HG03159 (cell line): ENCODE measurements around the gene TMEM81.

Experiments
- ATAC-seq: cut with Tn5 transposase; IDR thresholded peaks from one replicate; pipeline ENCODE4 v1.9.1; 2021; ENCODE audit warnings: mild to moderate bottlenecking, moderate library complexity; ENCODE audit not compliant: unreplicated experiment

Gene TMEM81

GRCh38 chr1:205061227-205061626 is 23.0 kb downstream of the TMEM81 start:
- ATAC-seq, result no peak

- no peak for ATAC-seq
Measured at GRCh38 chr1:205060746-205061145, 23.5 kb downstream of the TMEM81 start.

- no peak for ATAC-seq
Measured at GRCh38 chr1:205059660-205060059, 24.6 kb downstream of the TMEM81 start.

GRCh38 chr1:205058853-205059252 is 25.4 kb downstream of the TMEM81 start:
- ATAC-seq, result no peak

- ATAC-seq, result no peak
Measured at GRCh38 chr1:205057808-205058575, 26.3 kb downstream of the TMEM81 start.

- no peak for ATAC-seq
Measured at GRCh38 chr1:205056956-205057568, 27.2 kb downstream of the TMEM81 start.

- ATAC-seq, result no peak
Measured at GRCh38 chr1:205056188-205056611, 28.1 kb downstream of the TMEM81 start.

- ATAC-seq, result no peak
Measured at GRCh38 chr1:205054013-205054412, 30.2 kb downstream of the TMEM81 start.

GRCh38 chr1:205053296-205053695 is 31.0 kb downstream of the TMEM81 start:
- ATAC-seq, result no peak

- no peak for ATAC-seq
Measured at GRCh38 chr1:205052690-205053089, 31.6 kb downstream of the TMEM81 start.

GRCh38 chr1:205049479-205049878 is 34.8 kb downstream of the TMEM81 start:
- no peak for ATAC-seq

- ATAC-seq, result no peak
Measured at GRCh38 chr1:205048382-205048781, 35.9 kb downstream of the TMEM81 start.

GRCh38 chr1:205047764-205048231 is 36.5 kb downstream of the TMEM81 start:
- ATAC-seq, result no peak

- no peak for ATAC-seq
Measured at GRCh38 chr1:205046870-205047269, 37.4 kb downstream of the TMEM81 start.

- no peak for ATAC-seq
Measured at GRCh38 chr1:205045146-205045545, 39.1 kb downstream of the TMEM81 start.

- no peak for ATAC-seq
Measured at GRCh38 chr1:205044741-205045140, 39.5 kb downstream of the TMEM81 start.

GRCh38 chr1:205043866-205044265 is 40.4 kb downstream of the TMEM81 start:
- no peak for ATAC-seq

GRCh38 chr1:205042911-205043806 is 41.1 kb downstream of the TMEM81 start, which contains the start of gene CNTN2:
Gene CNTN2, plus strand, starts transcription at chr1:205043212. Its CDS starts 9,974 bp downstream, at chr1:205053186.
- ATAC-seq, result no peak

GRCh38 chr1:205041998-205042910 is 42.0 kb downstream of the TMEM81 start:
- ATAC-seq, result no peak
